SK-N-SH (cell line): ENCODE results near the gene UCK1.

Experiments used
- CHD2 ChIP-seq: fragments of 150-350 bp; IDR thresholded peaks from 2 replicates; pipeline ENCODE4 v1.6.1; 2018; ENCODE audit warnings: low read length; ENCODE audit not compliant: partially characterized antibody
- CTCF ChIP-seq: fragments of 200-600 bp; sonication (generic); IDR thresholded peaks from 2 replicates; pipeline ENCODE4 v1.6.1; 2017; ENCODE audit warnings: antibody characterized with exemption, mild to moderate bottlenecking, moderate library complexity
- FOXJ3 ChIP-seq: sonication (generic); formaldehyde crosslinking; IDR thresholded peaks from 2 replicates; pipeline ENCODE4 v1.5.1; 2020; ENCODE audit warnings: mild to moderate bottlenecking, missing genetic modification reagents
- TF ChIP-seq, protein P1 (sequence below): IDR thresholded peaks from 2 replicates; pipeline ENCODE4 v1.4.0; 2012; ENCODE audit warnings: low read depth

DNA sequence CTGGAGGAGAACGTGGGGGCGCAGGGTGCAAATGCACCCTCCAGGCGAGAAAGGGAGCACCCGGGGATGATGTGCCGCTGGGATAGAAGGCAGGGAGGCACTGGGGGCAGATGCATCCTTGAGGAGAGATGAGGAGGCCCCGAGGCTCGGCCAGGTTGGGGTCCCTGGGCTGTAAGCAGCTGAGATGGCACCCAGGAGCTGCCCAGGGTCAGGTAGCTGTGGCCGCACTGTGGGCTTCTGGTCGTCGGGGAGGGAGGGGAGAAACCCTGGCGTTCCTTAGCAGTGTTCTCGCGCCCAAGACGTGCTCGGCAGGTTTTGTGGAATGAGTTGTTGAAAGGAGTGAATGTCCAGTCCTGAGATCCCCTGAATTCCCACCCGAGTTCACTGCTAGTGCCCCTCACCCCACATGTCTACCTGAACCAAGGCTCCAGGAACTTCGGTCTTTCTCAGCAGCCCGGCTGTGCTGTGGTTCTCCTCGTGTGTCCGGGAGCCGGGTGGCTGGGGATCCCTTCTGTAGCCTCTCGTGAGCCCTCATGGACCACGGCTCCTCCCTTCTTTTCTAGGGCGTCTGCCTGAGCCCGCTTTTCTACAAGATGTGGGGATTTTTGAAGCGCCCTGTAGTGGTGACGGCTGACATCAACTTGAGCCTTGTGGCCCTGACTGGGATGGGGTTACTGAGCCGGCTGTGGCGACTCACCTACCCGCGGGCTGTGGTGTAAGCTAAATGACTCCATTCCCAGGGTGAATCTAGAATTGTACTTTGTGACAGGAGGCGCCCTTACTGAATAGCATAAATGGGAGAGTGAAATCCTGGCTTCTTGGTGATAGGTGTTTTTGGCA, 27.2 kb downstream of the UCK1 start:
- TF ChIP-seq CTCF (no peak), CHD2 (no peak), FOXJ3 (CRISPR knock-in tag) (no peak)
- TF ChIP-seq, protein P1, sequence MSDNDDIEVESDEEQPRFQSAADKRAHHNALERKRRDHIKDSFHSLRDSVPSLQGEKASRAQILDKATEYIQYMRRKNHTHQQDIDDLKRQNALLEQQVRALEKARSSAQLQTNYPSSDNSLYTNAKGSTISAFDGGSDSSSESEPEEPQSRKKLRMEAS, result 0 out of 2 replicates have a peak, but pooled peaks have one; percentile 20
